ENCODE measurements around the gene WBP11. TPM values are rescaled to one million over a fixed set of nuclear protein-coding genes. Genes with fewer than 3 reads are reported as not detected.

The WBP11 gene
- total RNA-seq: 16.2 and 18.1 TPM in 2 replicates

GRCh38 chr12:14803011-14803829 is at the start of gene WBP11, which contains the start of gene C12orf60:
TSS of gene WBP11 (minus strand) at chr12:14803478. CDS start at chr12:14801383, 2,095 bp downstream.
TSS of gene C12orf60 (plus strand) at chr12:14803670. CDS start at chr12:14822936, 19,266 bp downstream.

GRCh38 chr12:14843425-14843887 is 40.2 kb upstream of the WBP11 start, which contains the start of gene ART4:
TSS of gene ART4 (minus strand) at chr12:14843526. CDS start at chr12:14843113, 413 bp downstream.

GRCh38 chr12:14814014-14814413 is 10.7 kb upstream of the WBP11 start, which contains the start of gene SMCO3:
TSS of gene SMCO3 (minus strand) at chr12:14814182. CDS start at chr12:14806680, 7,502 bp downstream.

Other genes starting within 250 kb of the WBP11 start
- 1.3 and 2.1 TPM in 2 replicates for gene PLBD1, start 235.6 kb downstream of the WBP11 start, total RNA-seq
- not detected in 2 replicates for gene GUCY2C, start 106.9 kb downstream of the WBP11 start, total RNA-seq
- gene C12orf60, start 192 bp upstream of the WBP11 start, total RNA-seq: 0.49 and 0.54 TPM in 2 replicates
- gene SMCO3, start 10.7 kb upstream of the WBP11 start, total RNA-seq: 0.65 and 2.0 TPM in 2 replicates
- gene ART4, start 40.0 kb upstream of the WBP11 start, total RNA-seq: 43.5 and 57.0 TPM in 2 replicates
- 259 and 511 TPM in 2 replicates for gene MGP, start 82.4 kb upstream of the WBP11 start, total RNA-seq
- not detected in 2 replicates for gene ERP27, start 135.1 kb upstream of the WBP11 start, total RNA-seq
- 75.2 and 129 TPM in 2 replicates for gene ARHGDIB, start 158.1 kb upstream of the WBP11 start, total RNA-seq
- 3.1 TPM in 1 of 2 replicates, not detected in the other for gene PDE6H, start 169.6 kb upstream of the WBP11 start, total RNA-seq